ENCODE data around the gene GALNT1. TPM values are rescaled to one million over a fixed set of nuclear protein-coding genes. Genes with fewer than 3 reads are reported as not detected.

The GALNT1 gene
- total and polyA plus RNA-seq, 2 of the 4 experiments (the other 2 are of a cell fraction) = 24.9 to 43.9 TPM

GRCh38 chr18:35749701-35750100, 168.2 kb downstream of the GALNT1 start:
- Histone ChIP-seq H2AFZ (replicated peaks; ENCODE audit: low read length, poor library complexity) (no peak overlapping the region), H3K9me1 (ENCODE audit: insufficient read depth, low read length) (no peaks in the 10 kb centered on the region), H3K14ac (replicated peaks; ENCODE audit: low read depth, low read length) (no peak overlapping the region), H2AK5ac (ENCODE audit: low read depth, low read length) (no peak overlapping the region), H3K4me3 (ENCODE audit: insufficient read depth, low read depth, low read length) (no peak overlapping the region), H2BK15ac (ENCODE audit: low read depth, low read length) (no peak overlapping the region), H3K27me3 (ENCODE audit: control insufficient read depth, insufficient read depth, low read length) (peaks cover 40% of the 10 kb centered on the region), H3K27ac (ENCODE audit: insufficient read depth, low read length) (no peak overlapping the region), H3K36me3 (ENCODE audit: control insufficient read depth, insufficient read depth, low read length) (no peaks in the 10 kb centered on the region), H3K23ac (ENCODE audit: low read depth, low read length) (no peak overlapping the region), H3K56ac (ENCODE audit: extremely low read depth, insufficient read depth, low read length) (no peak overlapping the region), H4K8ac (ENCODE audit: low read depth in 2 of 2, low read length in 2 of 2) (no peak overlapping the region), H3K9me3 (ENCODE audit: control insufficient read depth, insufficient read depth, low read length) (no peaks in the 10 kb centered on the region), H2AK9ac (replicated peaks; ENCODE audit: low read depth, low read length, poor library complexity) (no peak overlapping the region), H4K20me1 (ENCODE audit: insufficient read depth, low read length) (no peaks in the 10 kb centered on the region), H3K4ac (ENCODE audit: low read depth, low read length) (no peak overlapping the region), H4K91ac (ENCODE audit: insufficient read depth, low read depth, low read length) (no peak overlapping the region), H3K9ac (ENCODE audit: low read depth, low read length) (no peak overlapping the region), H3K4me2 (ENCODE audit: low read depth, low read length) (no peak overlapping the region), H2BK5ac (ENCODE audit: low read depth, low read length, poor library complexity, severe bottlenecking) (no peak overlapping the region), H3K79me1 (ENCODE audit: low read depth in 1 of 2, low read length in 2 of 2) (no peaks in the 10 kb centered on the region), H3K4me1 (ENCODE audit: control insufficient read depth, insufficient read depth, low read length) (no peaks in the 10 kb centered on the region), H3K18ac (ENCODE audit: low read depth, low read length) (no peak overlapping the region), H2BK120ac (ENCODE audit: low read depth, low read length) (no peak overlapping the region), H2BK20ac (ENCODE audit: low read depth, low read length) (no peak overlapping the region), H4K5ac (ENCODE audit: low read depth, low read length) (no peak overlapping the region)
- no TSS peak for BruUV-seq (replicated peaks)
- intact Hi-C loops (cut with micrococcal nuclease) = loop anchor here (10.0 kb wide), 1 partner anchor 1005 kb away; no protein-coding TSS in a partner anchor
- DNase-seq (no peak), ATAC-seq (ENCODE audit: low read depth) (no peak)
- ChIA-PET CTCF (interaction anchor here (1.0 kb wide), 1 partner anchor 363 kb away, joined by 3 read pairs; no protein-coding TSS in a partner anchor), POLR2A (ENCODE audit: unreplicated experiment) (no interaction called here)
- dilution Hi-C loops (cut with HindIII; ENCODE audit: low sequenced_read_pairs, unreplicated experiment) = no loop called here
- in situ Hi-C loops (cut with MboI; ENCODE audit: low sequenced_read_pairs) = loop anchor here (10.0 kb wide), 2 partner anchors 195 to 535 kb away; no protein-coding TSS in a partner anchor
- TF ChIP-seq ELK1 (IDR thresholded peaks at IDR 0.05; ENCODE audit: borderline replicate concordance, low read depth, low read length) = no peak
- TF ChIP-seq USF2 (IDR thresholded peaks at IDR 0.05; ENCODE audit: low read depth, low read length) = no peak
- TF ChIP-seq RAD21 (IDR thresholded peaks at IDR 0.05; ENCODE audit: low read length) = no peak
- TF ChIP-seq FOS (IDR thresholded peaks at IDR 0.05; ENCODE audit: low read depth, low read length) = no peak
- no peak for TF ChIP-seq BHLHE40 (IDR thresholded peaks at IDR 0.05; ENCODE audit: low read depth, low read length)
- WGBS, 2 experiments (ENCODE audit: extremely low coverage in 2 of 2, insufficient read length in 1 of 2) = no CpG with 5 or more reads among the region's 5 CpGs
